ENCODE data around the gene PNCK. TPM values are rescaled to one million over a fixed set of nuclear protein-coding genes. Genes with fewer than 3 reads are reported as not detected.

Gene PNCK
- total RNA-seq, 1 experiment from 2014 or later = 26.8 TPM

DNA sequence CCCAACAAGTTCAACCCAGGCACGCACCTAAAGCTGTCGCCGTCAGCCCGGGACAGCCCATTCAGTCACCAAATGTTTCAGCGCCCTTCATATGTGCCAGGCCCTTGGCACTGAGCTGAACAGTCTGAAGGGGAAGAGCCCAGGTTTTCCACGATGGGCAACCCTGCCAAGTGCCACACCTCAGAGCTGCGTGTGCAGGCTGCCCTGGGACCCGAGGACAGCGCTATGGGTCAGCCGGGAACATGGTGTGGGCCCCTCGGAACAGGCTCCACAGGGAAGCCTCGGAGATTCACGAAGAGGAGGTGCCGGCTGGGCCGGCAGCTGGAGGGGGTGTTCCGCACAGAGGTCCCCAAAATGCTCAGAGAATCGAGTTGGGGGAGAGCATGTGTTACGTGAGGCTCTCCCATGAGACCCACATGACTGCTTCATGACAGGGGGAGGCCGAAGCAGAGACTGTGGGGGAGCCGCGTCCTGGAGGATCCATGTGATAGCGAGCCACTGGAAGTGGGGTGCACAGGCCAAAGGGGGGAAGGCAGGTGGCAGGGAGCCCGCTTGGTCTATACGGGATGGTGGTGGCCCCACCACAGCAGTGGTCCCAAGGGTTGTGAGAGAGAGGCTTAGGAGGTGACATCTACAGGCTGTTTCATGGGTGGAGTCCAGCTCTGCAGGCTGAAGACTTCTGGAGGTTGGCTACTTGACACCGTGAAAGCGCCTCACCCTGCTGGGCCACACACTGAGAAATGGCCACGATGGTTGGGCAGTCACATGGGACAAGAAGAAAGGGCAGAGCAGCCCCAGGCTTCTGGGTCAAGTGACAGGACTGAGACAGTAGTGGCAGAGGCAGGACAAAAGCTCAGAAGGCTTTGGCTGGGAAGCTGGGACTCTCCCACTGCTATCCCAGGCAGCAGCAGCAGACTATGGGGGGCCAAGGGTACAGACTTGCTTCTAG lies 36.4 kb upstream of the PNCK start:
- Histone ChIP-seq H3K14ac (ENCODE audit: insufficient read depth, low read length) (no peak overlapping the region), H3K4me2 (ENCODE audit: insufficient read depth, insufficient read length, low read length) (no peak overlapping the region), H3K4me1 (ENCODE audit: insufficient read depth, low read length) (no peaks in the 10 kb centered on the region), H3K79me1 (ENCODE audit: insufficient read depth, low read depth, low read length, poor library complexity, severe bottlenecking) (no peaks in the 10 kb centered on the region), H3K4ac (ENCODE audit: low read depth, low read length) (no peak overlapping the region), H4K8ac (replicated peaks; ENCODE audit: insufficient read length, low read depth, low read length) (no peak overlapping the region), H2BK20ac (ENCODE audit: low read depth, low read length, poor library complexity, severe bottlenecking) (no peak overlapping the region), H3K79me2 (ENCODE audit: insufficient read depth, low read length) (no peaks in the 10 kb centered on the region), H2BK5ac (ENCODE audit: insufficient read length, low read length) (no peak overlapping the region), H2BK15ac (ENCODE audit: low read depth, low read length) (no peak overlapping the region), H3K18ac (ENCODE audit: insufficient read length, low read depth, low read length) (no peak overlapping the region), H3K9me3 (ENCODE audit: control insufficient read depth, low read depth, low read length) (peaks cover 26% of the 10 kb centered on the region), H4K20me1 (ENCODE audit: control insufficient read depth, insufficient read depth, insufficient read length) (no peaks in the 10 kb centered on the region), H4K91ac (ENCODE audit: insufficient read length, low read depth, low read length) (no peak overlapping the region), H3K23me2 (ENCODE audit: insufficient read length, low read depth, low read length, poor library complexity, severe bottlenecking) (no peaks in the 10 kb centered on the region), H3K27me3 (ENCODE audit: insufficient read depth, low read length) (no peaks in the 10 kb centered on the region), H3K56ac (ENCODE audit: insufficient read length, low read depth, low read length) (no peak overlapping the region), H3T11ph (ENCODE audit: low read length) (no peak overlapping the region), H2BK120ac (ENCODE audit: low read depth, low read length, poor library complexity, severe bottlenecking) (no peak overlapping the region), H3K27ac (ENCODE audit: insufficient read length, low read depth, low read length) (no peak overlapping the region), H4K5ac (ENCODE audit: insufficient read length, low read depth, low read length) (no peak overlapping the region), H3K9ac (ENCODE audit: extremely low read depth, insufficient read length, low read length) (no peak overlapping the region), H2AFZ (ENCODE audit: low read length) (no peak overlapping the region), H3K23ac (ENCODE audit: insufficient read length, low read depth, low read length) (no peak overlapping the region), H2AK5ac (ENCODE audit: insufficient read length, low read length) (no peak overlapping the region), H2BK12ac (ENCODE audit: insufficient read length, low read depth, low read length) (no peak overlapping the region)
- H3K9me3 Mint-ChIP-seq = peaks cover 70 to 77% of the 10 kb centered on the region in 2 experiments
- H3K27me3 Mint-ChIP-seq (ENCODE audit: low read depth) = no peaks in the 10 kb centered on the region
- H3K36me3 Mint-ChIP-seq (ENCODE audit: insufficient read depth in 1 of 3, low read depth in 3 of 3) = peaks cover 31 to 70% (median 50%) of the 10 kb centered on the region in 3 experiments
- peak overlapping the region in 1 of 2 experiments; percentile 28; a peak in 2 of 5 replicates for H3K4me3 Mint-ChIP-seq
- TF ChIP-seq, protein P1, sequence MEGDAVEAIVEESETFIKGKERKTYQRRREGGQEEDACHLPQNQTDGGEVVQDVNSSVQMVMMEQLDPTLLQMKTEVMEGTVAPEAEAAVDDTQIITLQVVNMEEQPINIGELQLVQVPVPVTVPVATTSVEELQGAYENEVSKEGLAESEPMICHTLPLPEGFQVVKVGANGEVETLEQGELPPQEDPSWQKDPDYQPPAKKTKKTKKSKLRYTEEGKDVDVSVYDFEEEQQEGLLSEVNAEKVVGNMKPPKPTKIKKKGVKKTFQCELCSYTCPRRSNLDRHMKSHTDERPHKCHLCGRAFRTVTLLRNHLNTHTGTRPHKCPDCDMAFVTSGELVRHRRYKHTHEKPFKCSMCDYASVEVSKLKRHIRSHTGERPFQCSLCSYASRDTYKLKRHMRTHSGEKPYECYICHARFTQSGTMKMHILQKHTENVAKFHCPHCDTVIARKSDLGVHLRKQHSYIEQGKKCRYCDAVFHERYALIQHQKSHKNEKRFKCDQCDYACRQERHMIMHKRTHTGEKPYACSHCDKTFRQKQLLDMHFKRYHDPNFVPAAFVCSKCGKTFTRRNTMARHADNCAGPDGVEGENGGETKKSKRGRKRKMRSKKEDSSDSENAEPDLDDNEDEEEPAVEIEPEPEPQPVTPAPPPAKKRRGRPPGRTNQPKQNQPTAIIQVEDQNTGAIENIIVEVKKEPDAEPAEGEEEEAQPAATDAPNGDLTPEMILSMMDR (conservative IDR thresholded peaks at IDR 0.05) = no peak
- no CpG with 5 or more reads among the region's 27 CpGs for WGBS (ENCODE audit: extremely low coverage, insufficient read length, low lambda C conversion rate)
- no peak for DNase-seq
- peaks cover 3 to 6% of the 10 kb centered on the region in 2 experiments; a peak in 3 of 4 replicates for H3K4me1 Mint-ChIP-seq
- no peak overlapping the region for H3K27ac Mint-ChIP-seq
